Measurements from ENCODE around the gene AKAP10.

Gene AKAP10

GRCh38 chr17:19867079-19867328 is 110.6 kb downstream of the AKAP10 start (continued):
- TF ChIP-seq SETDB1 (IDR thresholded peaks at IDR 0.05; ENCODE audit: insufficient read length, low read length) (no peak), ZBTB21 (tag by site-specific recombination; IDR thresholded peaks at IDR 0.05) (no peak), ZNF571 (tag by site-specific recombination; IDR thresholded peaks at IDR 0.05) (no peak), ZBTB11 (tag by site-specific recombination; conservative IDR thresholded peaks at IDR 0.05; ENCODE audit: low read depth) (peak; percentile 40; the same call in 1 of the 2 replicates), RBAK (tag by site-specific recombination; IDR thresholded peaks at IDR 0.05) (no peak), YY2 (tag by site-specific recombination; IDR thresholded peaks at IDR 0.05) (no peak), ZNF248 (tag by site-specific recombination; IDR thresholded peaks at IDR 0.05) (no peak), ZNF112 (tag by site-specific recombination; IDR thresholded peaks at IDR 0.05) (no peak), ZNF416 (tag by site-specific recombination; IDR thresholded peaks at IDR 0.05) (no peak), ZNF366 (tag by site-specific recombination; conservative IDR thresholded peaks at IDR 0.05) (no peak), SP2 (tag by site-specific recombination; IDR thresholded peaks at IDR 0.05) (no peak), ZNF670 (tag by site-specific recombination; IDR thresholded peaks at IDR 0.05; ENCODE audit: low read depth) (no peak), KLF9 (tag by site-specific recombination; IDR thresholded peaks at IDR 0.05; ENCODE audit: low read depth) (peak; percentile 54; the same call in 1 of the 2 replicates), MEIS1 (CRISPR knock-in tag; IDR thresholded peaks at IDR 0.05; ENCODE audit: borderline replicate concordance) (no peak), ZNF140 (tag by site-specific recombination; IDR thresholded peaks at IDR 0.05) (no peak), ZNF48 (tag by site-specific recombination; IDR thresholded peaks at IDR 0.05) (no peak), SP7 (tag by site-specific recombination; IDR thresholded peaks at IDR 0.05) (peak; percentile 62), BCL11B (tag by site-specific recombination; IDR thresholded peaks at IDR 0.05; ENCODE audit: low read depth) (no peak), ZBTB26 (tag by site-specific recombination; optimal IDR thresholded peaks at IDR 0.05) (peak; percentile 85), ZNF138 (tag by site-specific recombination; IDR thresholded peaks at IDR 0.05; ENCODE audit: borderline replicate concordance) (no peak), GLIS2 (tag by site-specific recombination; IDR thresholded peaks at IDR 0.05) (0 out of 2 replicates have a peak, but pooled peaks have one; percentile 5), MZF1 (tag by site-specific recombination; IDR thresholded peaks at IDR 0.05; ENCODE audit: borderline replicate concordance) (no peak), SCRT1 (tag by site-specific recombination; IDR thresholded peaks at IDR 0.05; ENCODE audit: borderline replicate concordance) (no peak), ZNF558 (tag by site-specific recombination; IDR thresholded peaks at IDR 0.05) (no peak), ZNF561 (tag by site-specific recombination; IDR thresholded peaks at IDR 0.05; ENCODE audit: borderline replicate concordance) (peak; percentile 1; the same call in 1 of the 2 replicates), KLF16 (tag by site-specific recombination; IDR thresholded peaks at IDR 0.05) (peak; percentile 81; the same call in 1 of the 2 replicates), ZNF157 (tag by site-specific recombination; IDR thresholded peaks at IDR 0.05) (no peak), HIC1 (tag by site-specific recombination; IDR thresholded peaks at IDR 0.05) (peak; percentile 75; the same call in 1 of the 2 replicates), ZNF155 (tag by site-specific recombination; IDR thresholded peaks at IDR 0.05) (no peak), ZNF19 (tag by site-specific recombination; IDR thresholded peaks at IDR 0.05; ENCODE audit: low read depth) (no peak), ZNF133 (tag by site-specific recombination; IDR thresholded peaks at IDR 0.05) (no peak), ZSCAN23 (tag by site-specific recombination; IDR thresholded peaks at IDR 0.05) (no peak), HOXA7 (CRISPR knock-in tag; IDR thresholded peaks at IDR 0.05; ENCODE audit: borderline replicate concordance) (no peak), ZNF350 (tag by site-specific recombination; IDR thresholded peaks at IDR 0.05) (no peak), HOXC10 (CRISPR knock-in tag; IDR thresholded peaks at IDR 0.05) (no peak), ZNF501 (tag by site-specific recombination; IDR thresholded peaks at IDR 0.05) (no peak), IKZF3 (tag by site-specific recombination; IDR thresholded peaks at IDR 0.05) (no peak), ZEB2 (tag by site-specific recombination; IDR thresholded peaks at IDR 0.05) (peak; percentile 77; the same call in 1 of the 2 replicates), ZBTB17 (tag by site-specific recombination; IDR thresholded peaks at IDR 0.05) (0 out of 2 replicates have a peak, but pooled peaks have one; percentile 3)

All from HEK293 (cell line).